Peyer's patch (tissue), 4 donors: ENCODE results near the gene EEF1AKMT3.

Source experiments
- POLR2A ChIP-seq, 2 donors: fragments of 450-650 bp; IDR thresholded peaks; one replicate each; pipeline ENCODE4 v1.5.1; 2017; ENCODE audit warnings: antibody characterized with exemption in 2 of 2, mild to moderate bottlenecking in 2 of 2, moderate library complexity in 2 of 2
- TF ChIP-seq, protein P1 (sequence below), 6 experiments: fragments of 450-650 bp in 4 of 6; fragments of 200-600 bp in 2 of 6; sonication (generic) in 1 of 6; IDR thresholded peaks; one replicate each; pipeline ENCODE4 v1.5.1; 2017 to 2019; ENCODE audit warnings: antibody characterized with exemption in 6 of 6, mild to moderate bottlenecking in 3 of 6, moderate library complexity in 1 of 6

GRCh38 chr12:57724936-57725740 lies 47.3 kb upstream of the EEF1AKMT3 start:
- TF ChIP-seq, protein P1, sequence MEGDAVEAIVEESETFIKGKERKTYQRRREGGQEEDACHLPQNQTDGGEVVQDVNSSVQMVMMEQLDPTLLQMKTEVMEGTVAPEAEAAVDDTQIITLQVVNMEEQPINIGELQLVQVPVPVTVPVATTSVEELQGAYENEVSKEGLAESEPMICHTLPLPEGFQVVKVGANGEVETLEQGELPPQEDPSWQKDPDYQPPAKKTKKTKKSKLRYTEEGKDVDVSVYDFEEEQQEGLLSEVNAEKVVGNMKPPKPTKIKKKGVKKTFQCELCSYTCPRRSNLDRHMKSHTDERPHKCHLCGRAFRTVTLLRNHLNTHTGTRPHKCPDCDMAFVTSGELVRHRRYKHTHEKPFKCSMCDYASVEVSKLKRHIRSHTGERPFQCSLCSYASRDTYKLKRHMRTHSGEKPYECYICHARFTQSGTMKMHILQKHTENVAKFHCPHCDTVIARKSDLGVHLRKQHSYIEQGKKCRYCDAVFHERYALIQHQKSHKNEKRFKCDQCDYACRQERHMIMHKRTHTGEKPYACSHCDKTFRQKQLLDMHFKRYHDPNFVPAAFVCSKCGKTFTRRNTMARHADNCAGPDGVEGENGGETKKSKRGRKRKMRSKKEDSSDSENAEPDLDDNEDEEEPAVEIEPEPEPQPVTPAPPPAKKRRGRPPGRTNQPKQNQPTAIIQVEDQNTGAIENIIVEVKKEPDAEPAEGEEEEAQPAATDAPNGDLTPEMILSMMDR (IDR thresholded peaks at IDR 0.05): no peak
- no peak for TF ChIP-seq POLR2A (IDR thresholded peaks at IDR 0.05)
